H1 (cell line): ENCODE measurements around the gene BSN. TPM values are rescaled to one million over a fixed set of nuclear protein-coding genes. Genes with fewer than 3 reads are reported as not detected.
"Not testable (repeated sequence)": the region's sequence is repeated elsewhere in the genome, so short reads cannot be mapped to it uniquely, and the experiment has no call there.

Experiments used
- CTCF ChIA-PET: fragments of 300-600 bp; sonication (Branson Sonifier 250); formaldehyde crosslinking; loops from one replicate; lab custom pipeline; 2021; ENCODE audit not compliant: partially characterized antibody; lab: Charles Lee
- POLR2A ChIA-PET: fragments of 300-600 bp; sonication (Branson Sonifier 250); formaldehyde crosslinking; loops from one replicate; lab custom pipeline; 2021; ENCODE audit warnings: inconsistent platforms; ENCODE audit not compliant: partially characterized antibody; lab: Charles Lee
- DNase-seq, 2 experiments: peaks; one replicate each; pipeline versions ENCODE4 v3.0.0 to v3.0.0-alpha.2; 2010 to 2022; ENCODE audit warnings: low spot score in 2 of 2, low read depth in 1 of 2, mixed read lengths in 1 of 2
- FAIRE-seq: peaks from 2 replicates; lab custom pipeline; 2011; peaks lifted over from hg19 to GRCh38; lab: Jason Lieb, UNC
- H2AFZ ChIP-seq: 2 replicates; pipeline ENCODE4 v1.8.1; 2012; ENCODE audit warnings: low read length, inconsistent platforms
- H2AK5ac ChIP-seq: 2 replicates; pipeline ENCODE4 v1.6.1; 2013; ENCODE audit warnings: low read depth, low read length
- H2BK120ac ChIP-seq: replicated peaks from 2 replicates; pipeline ENCODE3; 2013; ENCODE audit warnings: low read depth, low read length, inconsistent platforms
- H2BK12ac ChIP-seq: 2 replicates; pipeline ENCODE4 v1.6.1; 2013; ENCODE audit warnings: low read depth, low read length
- H2BK15ac ChIP-seq: 2 replicates; pipeline ENCODE4 v1.6.1; 2013; ENCODE audit warnings: low read length
- H2BK20ac ChIP-seq: 2 replicates; pipeline ENCODE4 v1.6.1; 2013; ENCODE audit warnings: low read length
- H2BK5ac ChIP-seq: 2 replicates; pipeline ENCODE4 v1.6.1; 2013; ENCODE audit warnings: low read depth, low read length
- H3K14ac ChIP-seq: 2 replicates; pipeline ENCODE4 v1.6.1; 2013; ENCODE audit warnings: inconsistent platforms; ENCODE audit not compliant: insufficient read length
- H3K18ac ChIP-seq: 2 replicates; pipeline ENCODE4 v1.6.1; 2013; ENCODE audit warnings: low read length; ENCODE audit errors: extremely low read depth
- H3K23ac ChIP-seq: 2 replicates; pipeline ENCODE4 v1.6.1; 2013; ENCODE audit warnings: inconsistent platforms; ENCODE audit not compliant: insufficient read length
- H3K23me2 ChIP-seq: 2 replicates; pipeline ENCODE4 v1.6.1; 2013; ENCODE audit warnings: low read depth, low read length
- H3K27ac ChIP-seq: 2 replicates; pipeline ENCODE4 v1.6.1; 2011; ENCODE audit warnings: low read depth, low read length, inconsistent platforms
- H3K27me3 ChIP-seq, 4 experiments: replicated peaks in 1 of 4; 1 replicate in 1 of 4; 2 replicates in 3 of 4; pipeline versions ENCODE4 v1.6.1 to v1.8.1; 2011 to 2013; ENCODE audit warnings: low read length in 3 of 4, mild to moderate bottlenecking in 3 of 4, inconsistent platforms in 2 of 4, mixed read lengths in 2 of 4, moderate library complexity in 1 of 4; ENCODE audit not compliant: control insufficient read depth in 3 of 4, insufficient read depth in 3 of 4; ENCODE audit errors: extremely low read depth in 1 of 4
- H3K36me3 ChIP-seq, 4 experiments: 2 replicates each; pipeline versions ENCODE4 v1.6.1 to v1.8.1; 2011 to 2013; ENCODE audit warnings: mild to moderate bottlenecking in 4 of 4, low read length in 3 of 4, moderate library complexity in 2 of 4, control low read depth in 1 of 4, inconsistent platforms in 1 of 4; ENCODE audit not compliant: insufficient read depth in 4 of 4, control insufficient read depth in 2 of 4
- H3K4ac ChIP-seq: replicated peaks from 2 replicates; pipeline ENCODE3; 2013; ENCODE audit warnings: low read length, low read depth, mixed read lengths, inconsistent platforms; ENCODE audit not compliant: insufficient read length
- H3K4me1 ChIP-seq, 4 experiments: replicated peaks in 1 of 4; 1 replicate in 1 of 4; 2 replicates in 3 of 4; pipeline versions ENCODE4 v1.6.1 to v1.8.1; 2011 to 2013; ENCODE audit warnings: low read length in 3 of 4, inconsistent platforms in 2 of 4, mixed read lengths in 1 of 4; ENCODE audit not compliant: insufficient read depth in 4 of 4, control insufficient read depth in 3 of 4
- H3K4me2 ChIP-seq, 2 experiments: 2 replicates each; pipeline versions ENCODE4 v1.6.1 to v1.8.1; 2011 to 2013; ENCODE audit warnings: low read depth in 2 of 2, low read length in 2 of 2, control low read depth in 1 of 2, inconsistent platforms in 1 of 2, mild to moderate bottlenecking in 1 of 2; ENCODE audit not compliant: insufficient read depth in 1 of 2
- H3K4me3 ChIP-seq, 4 experiments: fragments of 200-600, 300-600 bp in 1 of 4; sonication (generic), shearing (Covaris generic), sonication (Bioruptor Twin) in 1 of 4; 2 replicates each; pipeline versions ENCODE4 v1.5.1 to v1.8.1; 2011 to 2016; ENCODE audit warnings: low read length in 4 of 4, low read depth in 3 of 4, control low read depth in 2 of 4, inconsistent platforms in 2 of 4, mild to moderate bottlenecking in 2 of 4, mixed read lengths in 1 of 4, moderate library complexity in 1 of 4; ENCODE audit not compliant: insufficient read depth in 2 of 4; ENCODE audit errors: extremely low read depth in 1 of 4
- H3K56ac ChIP-seq: replicated peaks from 2 replicates; pipeline ENCODE3; 2013; ENCODE audit warnings: low read depth, mild to moderate bottlenecking, mixed read lengths, low read length, inconsistent platforms; ENCODE audit not compliant: insufficient read length
- H3K79me1 ChIP-seq: 2 replicates; pipeline ENCODE4 v1.6.1; 2013; ENCODE audit warnings: low read depth, low read length, control low read depth
- H3K79me2 ChIP-seq, 2 experiments: 2 replicates each; pipeline versions ENCODE4 v1.6.1 to v1.8.1; 2012 to 2013; ENCODE audit warnings: low read length in 2 of 2, mild to moderate bottlenecking in 2 of 2, inconsistent platforms in 1 of 2; ENCODE audit not compliant: insufficient read depth in 2 of 2, control insufficient read depth in 1 of 2
- H3K9ac ChIP-seq, 4 experiments: replicated peaks in 1 of 4; 1 replicate in 1 of 4; 2 replicates in 3 of 4; pipeline versions ENCODE4 v1.6.1 to v1.8.1; 2011 to 2013; ENCODE audit warnings: low read depth in 3 of 4, low read length in 3 of 4, control low read depth in 2 of 4, mild to moderate bottlenecking in 2 of 4, moderate library complexity in 2 of 4, inconsistent platforms in 1 of 4; ENCODE audit errors: extremely low read depth in 1 of 4
- H3K9me3 ChIP-seq, 2 experiments: 2 replicates each; pipeline versions ENCODE4 v1.6.1 to v1.8.1; 2012 to 2013; ENCODE audit warnings: mild to moderate bottlenecking in 2 of 2, moderate library complexity in 2 of 2, control low read depth in 1 of 2, inconsistent platforms in 1 of 2, low read depth in 1 of 2, low read length in 1 of 2, mixed read lengths in 1 of 2; ENCODE audit not compliant: insufficient read depth in 2 of 2
- H4K20me1 ChIP-seq, 2 experiments: replicated peaks in 1 of 2; 2 replicates each; pipeline versions ENCODE3 to v1.8.1; 2011 to 2013; ENCODE audit warnings: inconsistent platforms in 2 of 2, low read length in 2 of 2, mild to moderate bottlenecking in 1 of 2; ENCODE audit not compliant: insufficient read depth in 2 of 2, control insufficient read depth in 1 of 2
- H4K5ac ChIP-seq: 2 replicates; pipeline ENCODE4 v1.6.1; 2013; ENCODE audit warnings: low read length, low read depth, mixed read lengths, inconsistent platforms; ENCODE audit not compliant: insufficient read length
- H4K8ac ChIP-seq: 2 replicates; pipeline ENCODE4 v1.8.0; 2013; ENCODE audit warnings: mild to moderate bottlenecking, moderate library complexity, low read length, inconsistent platforms; ENCODE audit not compliant: insufficient read depth; ENCODE audit errors: extremely low read depth
- H4K91ac ChIP-seq: replicated peaks from 2 replicates; pipeline ENCODE3; 2013; ENCODE audit warnings: low read length, mixed read lengths, inconsistent platforms; ENCODE audit not compliant: insufficient read length
- KDM4A ChIP-seq: IDR thresholded peaks from one replicate; pipeline ENCODE4 v1.7.1; 2012; ENCODE audit warnings: low read depth, mild to moderate bottlenecking, moderate library complexity, low read length, inconsistent platforms; ENCODE audit not compliant: severe bottlenecking
- WGBS, 2 experiments: shearing (Covaris generic) in 1 of 2; methylation state at CpG; one replicate each; pipeline versions ENCODE4 v1.1.6 to v1.1.7; 2013 to 2015; ENCODE audit warnings: low lambda C conversion rate in 2 of 2, mixed read lengths in 2 of 2, inconsistent platforms in 1 of 2, low coverage in 1 of 2, missing lambda C conversion rate in 1 of 2; ENCODE audit not compliant: insufficient replicate concordance in 2 of 2, insufficient coverage in 1 of 2, insufficient read length in 1 of 2; ENCODE audit errors: extremely low coverage in 1 of 2, missing lambda C conversion rate in 1 of 2; 5-methylcytosine and 5-hydroxymethylcytosine counted together
- polyA plus RNA-seq, 7 experiments: library from polyadenylated mRNA; depleted of rRNA in 3 of 7; stranded (reverse) in 5 of 7; unstranded in 2 of 7; fragments of >200 nt in 5 of 7; fragments of 200-250 nt in 2 of 7; gene quantifications; 1 replicate in 5 of 7; 2 replicates in 1 of 7; 4 replicates in 1 of 7; pipeline versions ENCODE4 v1.2.1 to v1.2.3, GENCODE V29; 2011 to 2013; ENCODE audit warnings: missing spikeins in 2 of 7, mixed read lengths in 2 of 7
- total RNA-seq: library from RNA; stranded (reverse); fragmentation: NEBNext Ultra II Directional; extraction: Animal tissue kit (Norgen Biotek cat#: 25700); gene quantifications from 2 replicates; pipeline ENCODE4 v1.2.1, GENCODE V29; 2021

The BSN gene
- total and polyA plus RNA-seq, 2 of the 8 experiments (the other 6 are each of a cell fraction or from before 2014, with no cell fraction given): 0.60 to 3.0 TPM

DNA sequence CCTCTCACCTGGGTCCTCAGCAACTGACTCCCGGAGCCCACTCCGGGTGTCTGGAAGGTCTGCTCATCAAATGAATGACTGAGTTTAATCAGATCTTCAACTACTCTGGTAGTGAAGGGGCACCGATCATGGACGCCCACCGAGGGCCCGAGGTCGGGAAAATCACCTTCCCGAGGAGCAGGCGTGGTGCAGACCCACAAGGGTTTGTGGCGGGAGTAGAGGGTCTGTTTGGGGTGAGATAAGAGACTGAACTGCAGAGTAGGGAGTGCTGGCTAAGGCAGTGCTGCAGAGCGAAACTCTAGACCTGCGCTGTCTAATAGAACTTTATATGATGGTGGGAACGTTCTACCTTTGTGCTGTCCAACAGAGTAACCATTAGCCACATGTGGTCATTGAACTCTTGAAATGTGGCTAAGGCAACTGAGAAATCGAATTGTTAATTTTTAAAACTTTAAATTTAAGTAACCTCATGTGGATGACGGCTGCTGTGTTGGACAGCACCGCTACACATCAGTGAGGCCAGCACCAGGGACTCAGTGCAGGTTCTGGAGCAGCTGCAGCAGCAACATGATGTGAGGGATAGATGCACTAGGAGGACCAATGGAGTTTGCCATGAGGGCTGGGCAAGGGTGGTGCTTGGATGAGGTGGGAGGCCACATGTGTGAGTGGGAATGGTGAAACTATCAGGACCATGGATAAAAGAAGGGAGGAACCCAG, 135.8 kb downstream of the BSN start:
- H3K4ac ChIP-seq, H2BK12ac ChIP-seq, H3K14ac ChIP-seq, DNase-seq, H3K79me1 ChIP-seq, H3K36me3 ChIP-seq, H4K20me1 ChIP-seq, H3K27me3 ChIP-seq, H2BK120ac ChIP-seq, H2BK20ac ChIP-seq, H2AK5ac ChIP-seq, H3K27ac ChIP-seq, H3K9me3 ChIP-seq, H2BK15ac ChIP-seq, FAIRE-seq, H3K4me1 ChIP-seq, H3K18ac ChIP-seq: not testable (repeated sequence)
- CTCF ChIA-PET: interaction anchor here (0.6 to 2.0 kb wide), 3 partner anchors 11 to 1268 kb away, joined by 3 to 11 read pairs (median 3); no protein-coding TSS in a partner anchor
- peak overlapping the region; percentile 44 to 66 for H3K4me2 ChIP-seq
- WGBS, 2 experiments: 20% methylated on average over 16 of the region's 16 CpGs; no CpG with 5 or more reads in 1 of the 2 experiments
- POLR2A ChIA-PET: interaction anchor here (1.9 to 2.6 kb wide), 2 partner anchors 12 to 29 kb away, joined by 7 to 12 read pairs; partner anchors contain the start of gene AMIGO3
- peak; percentile 34 for TF ChIP-seq KDM4A
- TF ChIP-seq, all 59 proteins: peak for 1; not testable (repeated sequence) for 58
- not testable (repeated sequence) for H4K5ac ChIP-seq, H4K91ac ChIP-seq, H3K23ac ChIP-seq, H3K56ac ChIP-seq, H2BK5ac ChIP-seq, H3K79me2 ChIP-seq
- Histone ChIP-seq H4K8ac (peak overlapping the region; percentile 9; the same call in 1 of the 2 replicates), H3K9ac (peak overlapping the region; percentile 51 to 66 (median 62)), H2AFZ (0 out of 2 replicates have a peak overlapping the region, but pooled peaks have one; percentile 40), H3K23me2 (peaks cover 14% of the 10 kb centered on the region), H3K4me3 (peak overlapping the region; percentile 81 to 98 (median 88))
